Measurements from ENCODE around the gene GPSM3.

DNA sequence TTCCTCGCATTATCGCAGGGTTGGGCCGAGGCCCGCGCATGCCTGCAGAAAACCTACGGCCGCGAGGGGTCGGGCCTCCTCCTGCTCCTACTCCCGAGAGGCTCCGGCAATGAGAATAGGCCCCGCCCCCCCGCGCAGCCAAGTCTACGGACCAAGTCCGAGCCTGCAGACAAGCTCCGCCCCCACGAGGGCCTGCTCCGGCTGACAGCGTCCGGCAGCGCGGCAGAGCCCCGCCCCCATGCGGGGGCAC, 3.1 kb upstream of the GPSM3 start:
- TF ChIP-seq EZH2 (IDR thresholded peaks at IDR 0.05; ENCODE audit: low read length) = no peak
- TF ChIP-seq, protein P1, sequence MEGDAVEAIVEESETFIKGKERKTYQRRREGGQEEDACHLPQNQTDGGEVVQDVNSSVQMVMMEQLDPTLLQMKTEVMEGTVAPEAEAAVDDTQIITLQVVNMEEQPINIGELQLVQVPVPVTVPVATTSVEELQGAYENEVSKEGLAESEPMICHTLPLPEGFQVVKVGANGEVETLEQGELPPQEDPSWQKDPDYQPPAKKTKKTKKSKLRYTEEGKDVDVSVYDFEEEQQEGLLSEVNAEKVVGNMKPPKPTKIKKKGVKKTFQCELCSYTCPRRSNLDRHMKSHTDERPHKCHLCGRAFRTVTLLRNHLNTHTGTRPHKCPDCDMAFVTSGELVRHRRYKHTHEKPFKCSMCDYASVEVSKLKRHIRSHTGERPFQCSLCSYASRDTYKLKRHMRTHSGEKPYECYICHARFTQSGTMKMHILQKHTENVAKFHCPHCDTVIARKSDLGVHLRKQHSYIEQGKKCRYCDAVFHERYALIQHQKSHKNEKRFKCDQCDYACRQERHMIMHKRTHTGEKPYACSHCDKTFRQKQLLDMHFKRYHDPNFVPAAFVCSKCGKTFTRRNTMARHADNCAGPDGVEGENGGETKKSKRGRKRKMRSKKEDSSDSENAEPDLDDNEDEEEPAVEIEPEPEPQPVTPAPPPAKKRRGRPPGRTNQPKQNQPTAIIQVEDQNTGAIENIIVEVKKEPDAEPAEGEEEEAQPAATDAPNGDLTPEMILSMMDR (optimal IDR thresholded peaks at IDR 0.05 in 1 of 3, IDR thresholded peaks at IDR 0.05 in 1 of 3, conservative IDR thresholded peaks at IDR 0.05 in 1 of 3; ENCODE audit: extremely low read depth in 1 of 3, insufficient read depth in 2 of 3, low read length in 3 of 3) = peak in 2 of 3 experiments; percentile 16 to 65
